Subcutaneous adipose tissue (tissue), 4 donors: Measurements from ENCODE around the gene HHIPL1. TPM values are rescaled to one million over a fixed set of nuclear protein-coding genes. Genes with fewer than 3 reads are reported as not detected.

ENCODE experiments used
- CTCF ChIP-seq: fragments of 450-650 bp; IDR thresholded peaks from one replicate; pipeline ENCODE4 v1.5.1; 2016; ENCODE audit warnings: low read depth, mild to moderate bottlenecking, control low read depth, antibody characterized with exemption, moderate library complexity
- total RNA-seq, 4 donors: library from RNA; depleted of rRNA; stranded (reverse); fragments of >200 nt; gene quantifications; one replicate each; pipeline ENCODE4 v1.1.0, GENCODE V29; 2016

The HHIPL1 gene
- total RNA-seq, 4 donors from 2014 or later = 1.3 to 4.8 (median 2.2) TPM

DNA sequence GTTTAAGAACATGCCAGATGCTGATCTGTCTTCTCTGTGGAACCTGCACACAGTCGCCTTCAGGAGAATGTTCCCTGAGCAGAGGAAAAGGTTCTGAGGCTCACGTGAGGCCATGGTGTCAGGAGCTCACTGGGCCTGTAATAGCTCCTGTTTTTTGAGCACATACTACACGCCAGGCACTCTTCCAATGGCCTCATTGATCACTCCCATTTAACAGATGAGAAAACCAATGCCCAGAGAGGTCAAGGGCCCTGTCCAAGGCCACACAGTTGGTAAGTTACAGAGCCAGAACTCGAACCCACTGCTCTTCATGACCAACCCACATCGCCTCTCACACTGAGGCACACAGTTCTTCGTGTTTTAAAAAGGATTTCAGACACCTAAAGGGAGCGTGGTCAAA is 7.3 kb upstream of the HHIPL1 start:
- TF ChIP-seq CTCF = no peak

DNA sequence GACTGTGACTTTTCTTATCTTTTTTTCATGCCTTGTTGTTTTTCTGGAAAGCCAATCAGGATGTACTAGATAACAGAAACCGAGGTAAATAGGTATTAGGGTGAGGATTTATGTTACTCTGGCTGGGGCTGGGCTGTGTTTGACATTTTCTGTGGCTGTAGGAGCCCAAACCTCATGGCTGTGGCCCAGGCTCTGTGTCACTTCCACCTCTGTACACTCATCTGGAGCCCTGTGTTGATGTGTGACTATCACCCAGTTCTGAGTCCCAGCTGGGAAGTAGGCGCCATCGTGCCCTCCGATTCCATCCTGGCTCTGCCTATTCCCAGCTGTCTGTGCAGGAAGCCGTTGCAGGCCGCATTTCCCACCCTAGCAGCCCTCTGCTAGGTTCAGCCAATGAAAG is 1.6 kb upstream of the HHIPL1 start:
- TF ChIP-seq CTCF = no peak

- TF ChIP-seq CTCF = no peak
Observed at GRCh38 chr14:99644035-99644587, 818 bp upstream of the HHIPL1 start.

DNA sequence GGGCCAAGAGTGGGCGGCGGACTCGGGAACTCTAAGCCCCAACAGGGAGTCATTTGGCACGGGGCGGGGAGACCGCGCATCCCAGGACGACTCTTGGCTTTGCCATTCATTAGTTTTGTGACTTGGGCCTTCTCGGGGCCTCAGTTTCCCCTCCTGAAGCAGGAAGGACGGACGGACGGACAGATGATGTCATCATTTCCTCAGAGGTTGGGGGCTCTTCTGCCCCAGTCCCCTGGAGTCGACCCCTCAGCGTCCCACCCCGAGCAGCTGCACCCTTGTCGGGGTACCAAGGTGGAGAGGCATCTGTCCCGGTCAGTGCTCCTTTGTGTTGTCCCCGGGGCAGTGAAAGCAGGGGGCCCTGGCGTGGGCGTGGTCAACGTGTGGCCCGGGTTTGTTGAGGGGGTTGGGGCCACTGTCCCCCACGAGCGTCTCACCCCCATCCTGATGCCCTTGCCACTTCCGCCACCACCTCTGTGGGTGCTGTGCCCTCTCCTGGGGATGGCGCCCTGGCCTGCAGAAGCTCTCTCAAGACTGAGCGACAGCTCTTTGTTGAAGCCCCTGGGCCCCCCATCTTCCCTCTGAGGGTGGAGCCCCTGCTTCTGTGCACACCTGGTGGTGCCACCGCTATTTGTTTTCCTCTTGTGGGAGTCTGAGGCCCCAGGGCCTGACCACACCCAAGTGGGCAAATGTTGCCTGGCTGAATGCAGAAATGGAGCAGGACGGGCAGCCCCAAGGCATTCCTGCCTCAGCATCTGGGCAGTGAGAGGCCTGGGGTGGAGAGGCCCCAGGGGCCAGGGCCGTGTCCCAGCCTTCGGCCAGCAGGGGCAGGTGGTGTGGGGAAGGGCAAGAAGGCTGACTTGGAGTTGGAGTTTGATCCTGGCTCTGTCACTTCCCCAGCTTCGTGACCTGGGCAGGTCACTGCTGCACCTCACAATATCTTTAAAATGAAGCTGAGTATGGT is 896 bp downstream of the HHIPL1 start:
- no peak for TF ChIP-seq CTCF

DNA sequence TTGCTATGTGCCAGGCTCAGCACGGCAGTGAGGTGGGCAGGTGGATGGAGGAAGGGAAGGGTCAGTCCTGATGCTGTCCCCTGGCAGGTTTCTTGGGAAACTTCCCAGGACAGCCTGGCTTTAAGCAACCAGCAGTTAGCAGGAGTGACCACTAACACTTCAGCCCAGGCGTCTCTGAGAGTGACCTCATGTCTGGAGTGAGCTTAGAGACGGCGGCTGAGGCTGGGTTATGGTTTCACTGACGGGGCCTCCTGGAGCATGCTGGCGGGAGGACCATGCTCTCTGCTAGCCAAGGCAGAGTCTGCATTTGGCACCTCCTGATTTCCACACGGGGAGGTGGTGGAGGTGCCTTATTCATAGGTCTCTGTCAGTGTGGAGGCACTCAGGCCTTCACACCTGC is 2.5 kb downstream of the HHIPL1 start:
- no peak for TF ChIP-seq CTCF

- no peak for TF ChIP-seq CTCF
Observed at GRCh38 chr14:99648027-99648784, 3.3 kb downstream of the HHIPL1 start.

DNA sequence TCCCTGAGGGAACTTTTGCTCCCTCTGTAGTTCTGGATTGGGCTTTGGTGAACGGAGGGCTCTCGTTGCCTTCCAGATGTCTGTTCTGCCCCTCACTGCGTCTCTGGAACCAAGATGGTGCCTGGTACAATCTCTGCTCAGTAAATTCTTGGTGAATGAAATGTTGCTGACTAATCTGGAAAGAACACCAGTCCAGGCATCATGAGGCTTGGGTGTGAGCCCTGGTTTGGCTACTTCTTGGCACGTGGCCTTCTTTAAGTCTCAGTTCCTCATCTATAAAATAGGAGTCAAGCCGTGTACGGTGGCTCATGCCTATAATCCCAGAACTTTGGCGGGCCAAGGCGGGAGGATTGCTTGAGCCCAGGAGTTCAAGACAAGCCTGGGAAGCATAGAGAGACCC is 4.3 kb downstream of the HHIPL1 start:
- no peak for TF ChIP-seq CTCF
